GM19455 (cell line): ENCODE data around the gene PSMD3.

Source experiments
- ATAC-seq: cut with Tn5 transposase; IDR thresholded peaks from one replicate; pipeline ENCODE4 v1.9.1; 2021; ENCODE audit not compliant: unreplicated experiment

Gene PSMD3

DNA sequence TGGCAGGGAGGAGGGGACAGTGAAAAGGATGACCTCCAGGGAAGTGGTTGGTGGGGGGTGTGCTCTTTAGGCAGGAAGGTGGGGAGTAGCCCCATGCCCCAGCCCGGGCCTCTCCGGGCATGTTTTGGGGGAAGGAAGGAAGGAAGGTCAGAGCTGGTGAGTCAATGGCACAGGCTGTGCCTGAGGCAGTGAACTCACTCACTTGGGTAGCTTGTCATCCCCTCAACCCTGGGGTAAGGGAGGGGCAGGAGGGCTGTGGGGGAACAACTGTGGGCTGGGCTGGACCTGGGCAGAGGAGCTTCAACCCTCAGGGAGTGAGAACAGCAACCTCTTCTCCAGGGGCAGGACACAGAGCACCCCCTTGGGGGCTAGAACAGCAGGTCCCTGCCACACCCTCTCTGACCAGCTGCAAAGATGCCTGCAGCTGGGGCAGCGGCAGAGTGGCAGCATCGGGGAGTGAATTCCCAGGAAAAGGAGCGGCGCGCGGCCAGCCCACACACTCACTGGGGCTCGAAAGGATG, 40.9 kb downstream of the PSMD3 start:
- no peak for ATAC-seq

DNA sequence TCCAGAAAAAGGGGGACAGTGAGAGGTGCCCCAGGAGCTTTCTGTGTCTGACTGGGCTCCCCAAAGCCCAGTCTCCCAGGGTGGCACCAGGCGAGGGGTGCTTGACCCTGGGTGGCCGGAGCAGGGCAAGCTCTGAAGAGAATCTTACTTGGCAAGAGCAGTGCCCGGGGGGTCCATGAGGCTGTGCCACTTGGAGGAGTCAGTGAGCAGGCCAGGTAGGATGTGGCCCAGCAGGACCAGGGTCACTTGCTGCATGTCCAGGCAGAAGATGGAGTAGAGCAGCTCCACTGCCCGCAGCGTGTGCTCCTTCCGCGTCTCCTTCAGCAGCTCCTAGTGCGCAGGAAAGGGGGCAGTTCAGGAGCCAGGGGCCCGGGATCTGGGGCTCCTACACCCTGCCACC, 41.9 kb downstream of the PSMD3 start:
- no peak for ATAC-seq

DNA sequence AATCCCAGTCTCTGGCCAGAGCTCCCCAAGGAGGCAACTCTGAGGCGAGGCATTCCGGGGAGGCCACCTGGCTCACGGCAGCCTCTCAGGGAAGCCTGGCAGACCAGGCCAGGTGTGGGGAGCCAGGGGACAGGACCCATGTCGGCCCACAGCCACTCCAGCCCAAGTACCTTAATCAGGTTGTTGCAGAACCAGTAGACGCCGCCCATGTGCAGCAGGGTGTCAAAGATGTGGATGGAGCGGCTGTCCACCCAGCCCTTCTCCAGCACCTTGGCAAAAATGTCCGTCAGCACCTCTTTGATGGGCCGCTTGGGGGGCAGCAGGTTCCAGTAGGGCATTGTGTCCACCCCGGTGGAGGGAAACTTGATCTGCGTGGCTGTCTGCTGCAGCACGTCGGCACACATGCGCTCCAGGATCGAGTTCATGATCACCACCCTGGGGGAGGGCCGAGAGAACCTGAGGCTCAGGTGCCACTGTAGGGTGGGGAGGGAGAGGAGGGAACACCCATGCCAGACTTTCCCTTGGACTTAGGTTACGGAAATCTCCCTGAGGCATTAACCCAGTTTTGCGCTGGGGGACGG, 42.4 kb downstream of the PSMD3 start:
- no peak for ATAC-seq

DNA sequence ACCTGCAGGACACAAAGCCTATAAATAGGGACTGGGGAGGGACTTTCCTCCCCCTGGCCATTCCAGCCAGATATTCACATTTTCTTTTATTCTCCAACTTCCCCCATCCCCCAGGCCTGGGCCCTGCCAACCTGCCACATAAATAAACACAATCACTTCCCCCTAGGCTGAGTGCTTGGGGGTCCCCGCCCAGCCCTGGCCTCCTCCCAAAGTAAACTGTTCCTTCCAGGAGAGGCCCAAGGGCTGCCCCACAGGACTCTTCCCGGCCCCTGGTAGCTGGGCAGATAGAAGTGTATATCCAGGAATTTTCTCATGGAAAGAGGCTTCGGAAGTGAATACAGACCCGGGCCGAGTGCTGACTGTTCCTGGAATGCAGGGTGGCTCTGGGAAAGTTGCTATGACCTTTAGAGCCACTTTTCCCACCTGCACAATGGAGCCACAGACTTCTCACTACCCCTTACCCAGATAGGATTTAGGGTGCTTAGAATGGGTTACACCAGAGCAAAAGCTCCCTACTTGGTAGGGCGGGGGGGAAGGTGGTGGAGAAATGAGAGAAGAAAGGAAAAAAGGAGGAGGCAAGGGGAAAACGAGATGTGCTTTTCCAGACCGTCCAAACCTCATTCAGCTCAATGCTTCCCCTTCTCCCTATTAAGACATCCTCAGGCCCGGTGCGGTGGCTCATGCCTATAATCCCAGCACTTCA, 43.1 kb downstream of the PSMD3 start:
- ATAC-seq = no peak

DNA sequence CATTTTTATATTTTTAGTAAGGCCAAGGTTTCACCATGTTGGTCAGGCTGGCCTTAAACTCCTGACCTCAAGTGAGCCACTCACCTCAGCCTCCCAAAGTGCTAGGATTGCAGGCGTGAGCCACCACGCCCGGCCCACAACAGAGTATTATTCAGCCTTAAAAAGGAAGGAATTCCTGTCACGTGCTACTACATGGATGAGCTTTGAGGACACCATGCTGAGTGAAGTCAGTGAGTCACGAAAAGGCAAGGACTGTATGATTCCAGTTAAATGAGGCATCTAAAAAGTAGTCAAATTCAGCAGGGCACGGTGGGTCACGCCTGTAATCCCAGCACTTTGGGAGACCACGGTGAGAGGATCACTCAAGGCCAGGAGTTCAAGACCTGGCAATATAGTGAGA, 44.3 kb downstream of the PSMD3 start:
- ATAC-seq = no peak

DNA sequence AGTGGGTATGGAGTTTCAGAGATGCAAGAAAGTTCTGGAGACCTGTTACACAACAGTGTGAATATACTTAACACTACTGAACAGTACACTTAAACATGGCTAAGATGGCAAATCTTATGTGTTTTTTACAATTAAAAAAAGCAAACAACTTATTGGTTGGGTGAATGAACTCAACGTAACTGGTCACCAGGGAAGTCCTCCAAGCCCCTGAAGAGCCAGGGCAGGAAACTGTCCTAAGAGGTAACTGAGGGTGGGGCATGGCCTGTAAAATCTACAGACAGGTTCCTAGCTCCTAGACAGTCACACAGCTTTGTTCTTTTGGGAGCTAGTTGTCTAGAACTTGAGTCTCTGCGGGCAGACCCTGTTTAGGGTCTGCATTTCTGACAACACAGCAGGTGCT, 45.0 kb downstream of the PSMD3 start:
- no peak for ATAC-seq

DNA sequence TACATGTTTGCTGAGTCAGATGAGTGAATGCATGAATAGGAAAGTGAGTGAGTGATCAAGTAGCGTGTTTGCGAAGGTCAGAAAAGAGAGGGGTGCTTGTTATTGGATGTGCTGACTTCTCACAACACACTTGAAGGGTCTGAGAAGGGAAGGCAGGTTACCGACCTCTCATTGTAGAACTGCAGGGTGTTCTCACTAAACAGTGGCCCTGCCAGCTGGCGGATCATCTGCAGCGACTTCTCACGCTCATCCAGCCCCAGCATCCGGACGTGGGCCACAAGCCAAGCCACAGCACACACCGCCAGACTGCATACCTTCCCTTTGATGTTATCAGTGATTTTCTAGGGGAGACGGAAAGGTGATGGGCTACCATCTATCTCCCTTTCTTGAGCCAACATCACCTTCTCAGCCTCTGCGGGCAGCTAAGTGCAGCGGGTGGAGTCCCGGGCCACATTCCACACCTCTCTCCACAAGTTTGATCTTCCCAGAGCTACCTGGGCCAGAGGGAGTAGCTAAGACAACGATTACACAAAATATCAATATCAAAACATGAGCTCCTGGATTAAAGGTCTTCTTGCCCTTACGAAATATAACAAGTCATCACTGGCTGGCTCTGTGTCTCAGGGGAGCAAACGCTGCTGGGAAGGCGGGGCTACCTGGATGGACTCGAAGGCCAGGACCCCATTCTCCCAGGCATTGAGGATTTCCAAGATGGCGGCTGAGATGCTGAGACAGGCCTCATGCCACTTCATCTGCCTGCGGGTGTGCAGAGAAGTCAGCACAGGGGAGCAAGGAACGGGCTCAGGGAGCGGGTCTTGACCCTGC, 45.6 kb downstream of the PSMD3 start:
- no peak for ATAC-seq

DNA sequence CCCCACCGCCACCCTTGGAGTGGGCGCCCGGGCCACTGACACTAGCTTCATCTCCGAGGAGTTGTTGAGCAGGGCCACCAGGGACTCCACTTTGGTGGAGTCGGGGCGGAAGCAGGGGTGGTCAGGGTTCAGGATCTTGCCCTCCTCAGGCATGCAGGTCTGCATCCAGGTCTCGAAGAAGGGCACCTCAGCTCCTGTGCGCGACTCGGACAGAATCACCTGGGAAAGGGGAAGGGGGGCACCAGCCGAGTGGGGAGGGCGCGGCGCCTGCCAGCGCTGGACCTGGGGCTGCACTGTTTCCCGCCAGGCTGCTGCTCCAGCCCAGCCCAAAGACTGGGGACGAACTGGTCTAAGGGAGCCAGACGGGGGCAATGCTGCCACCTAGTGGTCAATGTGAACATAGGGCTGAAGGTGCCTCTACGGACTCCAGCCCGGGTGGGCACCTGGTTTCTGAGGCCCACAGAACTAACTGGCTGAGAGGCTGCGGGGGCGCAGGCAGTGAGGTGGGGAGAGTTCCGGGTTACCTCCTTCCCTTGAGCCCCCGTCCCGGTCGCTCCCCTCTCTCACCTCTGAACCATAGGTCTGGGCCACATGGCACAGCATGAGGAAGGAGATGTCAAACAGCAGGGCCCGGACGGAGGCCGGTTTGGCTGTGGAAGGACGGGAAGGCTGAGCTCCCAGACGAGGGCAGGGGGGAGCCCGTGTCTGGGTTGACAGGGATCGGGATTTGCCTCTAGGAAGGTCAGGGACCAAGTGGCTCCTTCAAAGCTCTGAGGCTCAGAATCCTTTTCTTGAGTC, 46.4 kb downstream of the PSMD3 start:
- no peak for ATAC-seq

DNA sequence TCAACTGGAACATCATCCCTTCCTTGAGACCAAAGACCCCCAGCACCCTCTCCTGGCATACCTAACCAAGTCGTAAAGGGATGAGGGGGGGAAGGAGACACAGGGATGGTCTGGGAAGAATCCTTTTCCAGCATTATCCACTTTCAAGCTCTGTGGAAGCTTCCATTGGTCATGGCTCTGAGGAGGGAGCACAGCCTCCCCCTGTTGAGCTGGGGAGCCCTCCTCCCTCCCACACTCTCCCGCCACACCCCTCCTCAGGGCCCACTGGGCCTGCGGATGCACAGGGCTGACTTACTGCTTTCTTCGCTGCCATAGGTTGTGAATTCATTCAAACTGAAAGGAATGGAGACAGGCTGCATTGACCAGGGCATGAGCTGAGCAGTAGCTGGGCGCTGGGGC, 47.0 kb downstream of the PSMD3 start:
- ATAC-seq = no peak

DNA sequence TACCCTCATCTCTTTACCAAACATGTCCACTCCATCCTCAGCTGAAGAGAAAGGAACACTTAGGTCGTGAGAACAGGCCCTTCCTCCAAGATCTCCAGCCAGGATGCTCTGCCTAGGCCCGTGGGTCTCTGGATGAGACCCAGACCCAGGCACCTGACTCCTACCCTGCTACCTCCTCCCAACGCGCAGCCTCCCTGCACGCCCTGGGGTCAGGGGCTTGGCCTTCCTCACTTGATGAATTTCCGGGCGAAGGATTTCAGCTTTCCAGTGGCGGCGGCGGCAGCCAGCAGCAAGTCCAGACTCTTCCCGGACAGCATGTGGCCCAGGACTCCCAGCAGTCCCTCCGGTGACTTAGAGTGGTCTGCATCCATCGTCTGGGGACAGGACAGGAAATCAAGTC, 48.0 kb downstream of the PSMD3 start:
- ATAC-seq = no peak

DNA sequence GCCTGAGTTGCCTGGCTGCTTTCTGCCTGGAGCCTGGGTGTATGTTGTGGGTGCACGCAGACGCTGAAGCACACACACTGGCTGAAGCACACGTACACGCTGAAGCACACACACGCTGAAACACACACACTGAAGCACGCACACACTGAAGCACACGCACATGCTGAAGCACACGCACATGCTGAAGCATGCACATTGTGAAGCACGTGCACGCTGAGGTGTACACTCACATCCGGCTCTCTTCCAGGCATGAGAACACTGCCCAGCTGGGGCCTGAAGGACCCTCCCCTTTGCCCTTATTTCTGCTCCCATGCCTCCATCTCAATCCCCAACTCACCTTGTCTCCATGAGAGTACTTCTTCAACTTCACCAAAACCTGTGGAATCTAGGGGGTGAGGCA, 51.1 kb downstream of the PSMD3 start:
- ATAC-seq = no peak

DNA sequence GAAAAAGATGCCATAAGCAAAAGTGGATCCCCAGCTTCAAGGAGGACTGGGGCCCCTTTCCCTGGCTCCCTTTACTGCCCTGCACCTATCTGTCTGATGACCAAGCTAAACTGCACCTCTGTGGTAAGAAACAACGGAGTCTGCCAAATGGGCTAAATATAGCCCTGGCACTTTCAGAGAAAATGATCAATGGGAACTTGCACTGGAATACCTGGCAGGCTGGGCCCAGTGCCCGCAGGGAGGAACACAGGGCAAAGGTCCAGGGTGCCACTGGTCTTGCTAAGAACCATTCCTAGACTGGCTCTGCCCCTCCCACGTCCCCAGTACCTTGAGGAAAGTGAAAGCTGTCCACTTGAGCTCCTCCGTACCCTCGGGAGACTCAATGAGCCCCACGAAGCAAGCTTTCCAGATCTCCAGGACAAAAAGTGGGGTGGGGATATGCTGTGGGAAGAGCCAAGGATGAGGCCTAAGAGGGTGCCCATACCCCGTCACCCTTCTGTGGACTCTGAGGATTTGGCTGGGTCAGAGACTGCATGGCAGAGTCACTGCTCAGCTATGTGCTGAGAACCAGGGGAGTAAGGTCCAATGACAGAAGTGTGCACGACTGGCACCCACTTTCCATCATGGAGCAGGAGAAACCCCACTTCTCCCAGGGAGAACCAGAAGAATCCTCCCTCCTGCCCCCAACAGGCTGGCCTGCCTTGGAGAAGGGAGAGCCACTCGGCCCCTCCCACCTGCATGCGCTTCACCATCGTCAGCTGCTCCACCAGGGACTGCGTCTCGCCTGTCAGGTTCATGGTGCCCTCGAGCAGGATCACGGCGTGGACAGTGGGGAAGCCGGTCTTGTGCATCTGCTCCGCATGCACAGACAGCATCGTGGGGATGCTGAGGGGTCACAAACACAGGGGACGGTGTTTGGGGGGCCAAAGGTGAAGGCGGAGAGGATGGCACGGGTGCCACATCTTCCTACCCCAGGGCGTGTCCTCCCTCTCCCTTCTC, 52.0 kb downstream of the PSMD3 start:
- ATAC-seq = no peak

DNA sequence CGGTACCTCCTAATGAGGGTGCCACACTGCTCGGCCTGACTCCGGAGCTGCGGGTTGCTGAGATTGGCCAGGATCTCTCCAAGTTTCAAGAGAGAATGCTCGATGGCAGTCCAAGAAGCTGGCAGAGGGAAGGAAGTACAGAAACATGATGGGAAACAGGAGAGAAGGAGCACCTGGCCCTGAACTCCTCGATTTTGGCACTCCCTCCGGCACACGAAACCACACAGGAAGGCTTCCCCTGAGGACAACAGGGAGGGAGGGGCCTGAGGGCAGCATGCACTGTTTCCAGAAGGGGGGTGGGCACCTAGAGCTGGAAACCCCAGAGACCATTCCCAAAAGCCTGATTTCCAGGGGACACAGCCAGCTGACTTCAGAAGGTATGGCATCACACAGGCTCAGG, 52.7 kb downstream of the PSMD3 start:
- no peak for ATAC-seq

DNA sequence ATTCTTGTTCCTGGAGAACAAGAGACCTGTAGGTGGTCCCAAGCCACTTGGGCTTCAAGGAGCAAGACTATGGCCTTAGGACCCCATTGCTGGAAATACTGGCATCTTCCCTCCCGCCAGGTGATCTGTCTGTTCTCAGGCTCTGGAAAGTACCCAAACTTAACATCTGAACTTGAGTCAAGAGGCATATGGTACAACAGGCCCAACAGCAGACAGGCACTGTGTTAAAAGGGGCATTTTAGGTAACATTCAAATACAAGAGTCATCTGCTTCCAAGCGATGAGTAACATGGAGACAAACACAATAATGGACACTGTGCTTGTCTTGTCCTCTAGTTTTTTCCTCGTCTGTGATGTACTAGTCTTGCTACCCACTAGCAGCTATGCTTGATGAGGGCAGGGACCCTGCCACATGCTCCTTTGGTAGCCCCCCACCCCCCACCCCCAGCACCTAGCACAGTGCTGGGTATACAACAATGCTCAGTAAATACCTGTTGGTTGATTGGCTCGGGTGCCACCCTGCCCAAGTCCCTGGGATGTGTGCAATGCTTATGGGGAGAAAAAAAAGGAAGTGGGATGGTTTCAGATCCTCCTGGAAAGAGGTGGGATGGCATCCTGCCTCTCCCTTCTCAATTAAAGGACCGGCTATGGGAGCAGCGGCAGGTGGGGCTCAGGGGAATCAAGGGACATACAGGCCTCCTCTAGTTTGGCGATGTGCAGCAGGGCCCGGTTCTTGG, 54.0 kb downstream of the PSMD3 start:
- ATAC-seq = no peak

DNA sequence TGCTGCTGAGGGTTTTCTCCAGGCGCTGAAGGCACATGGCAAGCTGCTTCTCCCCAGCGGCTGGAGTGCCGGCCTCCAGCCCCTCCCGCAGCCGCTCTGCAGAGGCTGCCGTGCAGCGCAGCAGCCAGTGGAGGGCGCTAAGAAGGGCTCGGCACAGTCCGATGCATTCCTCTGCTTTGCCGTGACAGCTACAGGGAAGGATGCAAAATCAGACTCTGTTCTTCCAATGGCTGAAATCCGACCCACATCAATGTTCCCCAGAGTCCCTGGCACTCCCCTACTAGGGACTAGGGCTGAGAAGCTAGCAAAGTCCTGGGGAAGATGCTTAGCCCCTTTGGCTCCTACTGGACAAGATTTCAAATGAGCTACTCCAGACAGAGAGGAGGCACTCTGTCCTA, 54.6 kb downstream of the PSMD3 start:
- ATAC-seq = no peak

DNA sequence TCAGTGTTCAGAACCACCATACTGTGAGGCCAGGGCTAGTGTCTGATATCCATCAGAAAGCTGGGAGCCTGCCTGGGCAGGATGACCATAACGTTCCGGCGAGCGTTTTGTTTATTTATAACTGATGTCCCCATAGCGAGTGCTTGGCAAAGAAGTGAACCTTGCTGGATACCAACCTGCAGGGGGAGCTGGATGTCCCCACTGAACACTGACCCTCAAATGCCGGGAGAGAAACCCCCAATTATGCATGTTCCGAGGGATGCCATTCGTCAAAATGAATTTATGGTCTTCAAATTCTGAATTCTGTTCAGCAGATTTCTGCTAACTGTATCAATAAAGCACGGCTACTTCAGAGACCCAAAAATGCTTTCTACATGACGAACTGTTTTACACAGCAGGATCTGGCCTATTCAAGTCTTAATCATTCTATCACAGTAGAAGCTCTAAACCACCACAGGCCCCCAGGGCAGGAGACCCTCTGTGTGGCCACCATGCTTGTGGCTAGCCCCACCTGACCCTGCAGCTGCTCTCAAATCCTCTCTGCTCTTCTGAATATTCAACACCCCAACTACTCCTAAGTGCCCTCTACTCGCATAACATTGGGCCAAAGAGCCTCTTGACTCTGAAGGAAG, 58.4 kb downstream of the PSMD3 start:
- no peak for ATAC-seq

DNA sequence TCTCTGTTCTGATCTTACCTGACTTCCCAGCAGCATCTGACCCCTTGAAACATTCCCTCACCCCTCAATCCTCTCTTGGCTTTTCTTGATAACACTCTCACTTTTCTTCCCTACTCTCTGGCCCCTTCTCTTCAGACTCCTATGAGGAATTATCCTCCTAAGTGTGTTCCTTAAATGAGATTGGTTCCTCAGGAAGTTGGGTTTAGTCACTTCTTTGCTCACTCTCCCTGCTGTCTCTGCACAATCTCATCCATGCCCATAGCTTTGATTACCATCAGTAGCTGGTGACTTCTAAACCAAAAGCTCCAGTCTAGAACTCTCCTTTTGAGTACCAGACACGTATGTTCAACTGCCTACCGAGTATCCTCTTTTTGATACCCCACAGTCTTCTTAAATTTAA, 60.6 kb downstream of the PSMD3 start:
- ATAC-seq = no peak
